Measurements from ENCODE around the gene RAB22A.
"Not testable (repeated sequence)": the region's sequence is repeated elsewhere in the genome, so short reads cannot be mapped to it uniquely, and the experiment has no call there.

Gene RAB22A

GRCh38 chr20:58349570-58349969 is 40.1 kb downstream of the RAB22A start:
- no peak for DNase-seq

DNA sequence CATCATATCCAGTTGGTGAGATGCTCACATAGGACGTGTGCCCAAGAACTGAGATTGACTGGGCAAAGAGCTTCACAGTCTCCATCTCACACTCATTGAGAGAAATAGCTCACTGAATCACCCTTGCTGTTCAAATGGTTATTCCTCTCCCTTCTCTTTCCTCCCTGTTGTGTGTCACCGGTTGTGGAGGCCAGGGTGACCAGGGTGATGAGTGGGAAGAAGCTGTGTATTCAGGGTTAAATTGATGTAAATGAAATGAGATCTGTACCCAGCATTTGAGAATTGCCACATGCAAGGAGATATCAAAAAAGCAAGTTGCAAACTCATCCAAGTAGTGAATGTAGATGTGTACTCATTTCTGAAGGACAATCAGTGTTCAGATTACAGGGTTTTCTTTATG is 43.0 kb downstream of the RAB22A start:
- no peak for DNase-seq

- DNase-seq: no peak
Measured at GRCh38 chr20:58359441-58359840, 49.9 kb downstream of the RAB22A start.

GRCh38 chr20:58360936-58361335 is 51.4 kb downstream of the RAB22A start:
- DNase-seq: no peak

- DNase-seq: no peak
Measured at GRCh38 chr20:58361481-58362205, 52.1 kb downstream of the RAB22A start.

GRCh38 chr20:58362206-58362516 is 52.6 kb downstream of the RAB22A start:
- no peak for DNase-seq

DNA sequence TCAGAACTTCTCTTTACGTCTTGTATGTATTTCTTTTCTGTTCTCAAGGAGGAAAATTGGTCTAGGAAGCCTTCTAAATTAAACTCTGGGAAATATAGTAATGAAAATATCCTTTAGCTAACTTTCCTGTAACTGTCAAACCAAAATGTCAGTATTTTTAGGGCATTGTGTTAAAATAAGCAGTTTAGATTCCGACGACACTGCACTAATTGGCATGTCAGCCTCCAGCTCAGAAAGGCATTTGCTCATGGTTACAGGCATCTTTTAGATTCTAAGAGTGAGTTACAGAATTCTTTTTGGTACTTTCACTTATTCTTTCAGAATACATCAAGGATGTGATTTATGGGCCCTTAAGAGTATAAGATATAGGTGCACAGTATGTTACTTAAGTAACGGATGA is 53.5 kb downstream of the RAB22A start:
- no peak for DNase-seq

DNA sequence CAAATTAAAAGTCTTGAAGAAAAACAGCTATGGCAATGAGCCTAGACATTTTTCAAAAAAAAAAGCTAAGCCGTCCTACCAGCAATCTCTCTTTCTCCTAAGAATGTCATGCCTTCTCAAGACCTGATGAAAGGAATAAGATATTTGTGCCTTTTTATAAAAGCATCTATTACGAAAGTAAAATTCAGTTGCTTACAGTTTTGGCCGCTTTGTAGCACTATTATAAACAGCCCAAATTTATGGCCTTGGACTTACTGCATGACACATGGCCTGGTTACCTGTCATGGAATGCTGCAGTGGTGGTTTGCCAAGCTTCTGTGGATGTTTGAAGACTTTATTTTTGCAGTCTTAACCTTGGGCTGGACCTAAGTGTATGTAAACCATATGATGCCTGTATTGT is 57.4 kb downstream of the RAB22A start:
- DNase-seq: no peak

GRCh38 chr20:58372806-58373205 is 63.3 kb downstream of the RAB22A start:
- no peak for DNase-seq

DNA sequence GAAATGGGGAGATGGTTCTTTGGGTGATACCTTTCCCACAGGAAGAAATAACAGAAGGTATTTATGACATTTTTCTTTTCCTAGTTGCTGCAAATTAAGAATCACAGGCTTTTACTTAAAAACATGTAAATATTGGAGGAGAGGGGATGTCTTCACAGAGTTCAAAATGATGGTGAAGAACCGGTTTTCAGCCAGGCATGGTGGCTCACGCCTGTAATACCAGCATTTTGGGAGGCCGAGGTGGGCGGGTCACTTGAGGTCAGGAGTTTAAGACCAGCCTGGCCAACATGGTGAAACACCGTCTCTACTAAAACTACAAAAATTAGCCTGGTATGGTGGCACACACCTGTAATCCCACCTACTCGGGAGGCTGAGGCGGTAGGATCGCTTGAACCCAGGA is 63.8 kb downstream of the RAB22A start:
- not testable (repeated sequence) for DNase-seq

DNA sequence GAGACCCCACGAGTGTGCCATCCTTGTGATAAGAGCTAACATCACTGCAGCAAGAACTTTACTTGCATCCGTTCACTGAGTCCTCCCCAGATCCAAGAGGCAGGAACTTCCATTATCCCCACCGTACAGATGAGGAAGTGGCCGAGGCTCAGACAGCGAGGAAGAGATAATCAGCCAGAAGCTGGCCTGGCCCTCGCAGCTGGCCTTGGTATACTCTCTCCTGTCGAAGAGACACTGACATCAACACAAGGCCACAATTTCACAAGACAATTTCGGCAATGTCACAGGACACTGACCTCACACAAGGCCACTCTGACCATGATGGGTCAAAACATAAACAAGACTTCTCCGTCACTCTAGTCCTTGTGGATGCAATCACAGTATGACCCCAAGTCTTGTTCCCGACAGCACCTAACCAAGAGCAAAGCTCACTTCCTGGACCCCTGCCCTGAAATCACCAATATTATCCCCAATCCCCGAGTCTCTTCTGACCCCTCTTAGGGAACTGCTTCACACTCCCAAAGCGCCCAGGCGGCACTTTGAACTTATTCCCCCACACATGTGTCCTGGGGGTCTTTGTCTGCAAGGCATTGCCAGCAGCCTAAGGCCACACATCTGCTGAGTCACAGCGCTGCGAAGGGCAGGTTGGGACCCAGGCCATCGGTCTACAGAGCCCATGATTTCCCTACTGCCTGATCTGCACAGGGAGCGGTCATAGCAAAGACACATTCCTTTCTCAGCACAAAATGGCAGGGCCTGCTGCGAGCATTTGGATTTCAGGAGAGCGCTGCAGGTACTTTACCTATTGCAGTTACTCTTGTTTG is 64.7 kb downstream of the RAB22A start:
- DNase-seq: no peak

- no peak for DNase-seq
Measured at GRCh38 chr20:58374906-58375758, 65.6 kb downstream of the RAB22A start.

GRCh38 chr20:58375759-58376352 is 66.3 kb downstream of the RAB22A start:
- no peak for DNase-seq

DNA sequence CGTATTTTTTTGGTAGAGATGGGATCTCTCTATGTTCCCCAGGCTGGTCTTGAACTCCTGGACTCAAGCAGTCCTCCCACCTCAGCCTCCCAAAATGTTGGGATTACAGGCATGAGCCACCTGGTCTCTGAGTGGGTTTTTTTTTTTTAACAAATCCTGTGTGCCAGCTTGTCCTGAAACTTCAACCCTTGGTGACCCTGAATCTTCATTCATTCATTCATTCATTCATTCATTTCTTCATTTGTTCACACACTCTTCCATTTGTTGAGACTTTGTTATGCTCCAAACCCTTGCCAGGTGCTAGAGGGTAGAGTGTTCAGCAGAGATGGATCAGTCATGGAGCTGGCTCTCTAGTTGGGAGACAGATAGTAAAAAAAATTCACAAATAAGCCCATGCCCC is 67.5 kb downstream of the RAB22A start:
- no peak for DNase-seq

GRCh38 chr20:58377766-58378401 is 68.4 kb downstream of the RAB22A start:
- no peak for DNase-seq

- DNase-seq: no peak
Measured at GRCh38 chr20:58378704-58379103, 69.2 kb downstream of the RAB22A start.

DNA sequence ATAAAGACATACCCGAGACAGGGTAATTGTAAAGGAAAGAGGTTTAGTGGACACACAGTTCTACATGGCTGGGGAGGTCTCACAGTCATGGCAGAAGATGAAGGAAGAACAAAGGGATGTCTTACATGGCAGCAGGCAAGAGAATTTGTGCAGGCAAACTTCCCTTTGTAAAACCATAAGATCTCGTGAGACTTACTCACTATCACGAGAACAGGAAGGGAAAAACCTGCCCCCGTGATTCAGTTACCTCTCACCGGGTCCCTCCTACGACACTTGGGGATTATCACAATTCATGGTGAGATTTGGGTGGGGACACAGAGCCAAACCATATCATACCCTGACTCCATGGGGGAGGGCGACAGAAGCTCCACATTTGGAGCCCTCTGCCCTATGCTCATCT is 72.1 kb downstream of the RAB22A start:
- DNase-seq: no peak

GRCh38 chr20:58382096-58382495 is 72.6 kb downstream of the RAB22A start:
- DNase-seq: no peak

GRCh38 chr20:58384821-58385220 is 75.3 kb downstream of the RAB22A start:
- DNase-seq: no peak

DNA sequence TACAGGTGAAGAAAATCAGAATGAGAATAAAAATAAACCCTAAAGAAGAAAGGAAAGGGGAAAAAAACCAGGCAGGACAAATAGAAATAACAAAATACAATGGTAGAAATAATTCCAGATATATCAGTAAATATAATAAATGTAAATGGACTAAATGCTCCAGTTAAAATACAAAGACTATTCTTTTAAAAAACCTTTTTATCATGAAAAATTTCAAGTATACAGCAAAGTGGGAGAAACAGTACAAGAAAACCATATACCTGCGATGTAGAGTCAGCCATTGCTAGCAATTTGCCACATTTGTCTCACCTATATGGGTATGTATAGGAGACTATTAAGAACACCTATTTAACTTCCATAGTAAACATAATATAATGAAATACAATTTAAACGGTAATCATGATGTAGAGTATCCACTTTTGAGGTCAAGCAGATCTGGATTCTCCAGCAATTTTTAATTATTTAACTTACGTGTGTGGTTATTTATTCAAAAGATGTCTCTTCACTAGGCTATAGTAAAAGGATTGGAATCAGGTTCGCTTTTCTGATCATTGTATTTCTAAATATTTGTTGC is 78.6 kb downstream of the RAB22A start:
- no peak for DNase-seq

DNA sequence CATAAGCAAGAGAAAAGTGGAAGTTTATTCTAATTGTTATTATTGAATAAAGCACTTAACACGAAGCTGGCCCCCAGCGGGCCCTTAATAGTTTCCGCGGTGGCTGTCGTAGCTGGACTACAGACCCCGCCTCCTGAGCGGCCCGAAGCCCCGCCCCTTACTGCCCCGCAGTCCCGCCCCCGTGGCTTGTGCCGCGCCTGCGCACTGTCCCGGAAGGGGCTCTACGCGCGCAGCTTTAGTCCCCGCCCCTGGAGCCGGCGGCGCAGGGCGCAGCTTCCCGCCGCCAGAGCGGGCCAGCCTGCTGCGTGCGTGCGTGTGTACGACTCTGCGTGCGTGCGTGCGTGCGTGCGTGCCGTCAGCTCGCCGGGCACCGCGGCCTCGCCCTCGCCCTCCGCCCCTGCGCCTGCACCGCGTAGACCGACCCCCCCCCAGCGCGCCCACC is 79.4 kb downstream of the RAB22A start, which contains the start of gene VAPB:
TSS of gene VAPB (plus strand) at position 348 of the 442 bp plus-strand sequence. CDS start 231 bp downstream, outside the sequence.
- peak; percentile 83 to 85 for DNase-seq

Measured in bone marrow (tissue), 2 donors.